Mucosa of stomach (tissue), 1 donor: Measurements from ENCODE around the gene APBB2.

Source experiments
- H3K27me3 ChIP-seq: one replicate; pipeline ENCODE4 v1.7.0; 2013; ENCODE audit warnings: mild to moderate bottlenecking, low read length; ENCODE audit not compliant: control insufficient read depth, insufficient read depth
- H3K36me3 ChIP-seq: one replicate; pipeline ENCODE4 v1.7.0; 2013; ENCODE audit warnings: low read length; ENCODE audit not compliant: control insufficient read depth, insufficient read depth
- H3K4me1 ChIP-seq: one replicate; pipeline ENCODE4 v1.7.0; 2013; ENCODE audit warnings: mild to moderate bottlenecking, low read length; ENCODE audit not compliant: control insufficient read depth, insufficient read depth
- H3K4me3 ChIP-seq: one replicate; pipeline ENCODE4 v1.7.0; 2013; ENCODE audit warnings: low read length
- H3K9ac ChIP-seq: one replicate; pipeline ENCODE4 v1.7.0; 2013; ENCODE audit warnings: mild to moderate bottlenecking, low read length, moderate library complexity
- H3K9me3 ChIP-seq: one replicate; pipeline ENCODE4 v1.7.0; 2013; ENCODE audit warnings: mild to moderate bottlenecking, low read length, moderate library complexity; ENCODE audit not compliant: control insufficient read depth
- donor health status: Pancreatic carcinoma.

APBB2 gene

DNA sequence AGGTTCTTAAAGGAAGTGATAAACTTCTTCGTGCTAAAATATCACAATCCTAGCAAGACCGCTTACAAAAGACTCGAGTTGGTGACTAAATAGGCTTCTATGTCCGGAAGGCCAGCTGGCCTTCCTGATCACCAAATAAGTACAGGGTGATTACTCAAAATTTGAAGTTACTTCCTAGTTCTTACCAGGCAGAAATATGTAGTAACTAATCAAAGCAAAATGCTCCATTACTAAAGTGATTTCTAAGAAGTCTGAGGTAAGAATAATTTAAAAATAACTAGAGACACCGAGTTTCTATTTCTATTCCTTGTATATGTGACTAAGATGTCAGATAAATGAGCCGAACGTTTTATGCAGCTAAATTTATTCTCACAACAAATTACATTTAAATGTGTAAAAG, 402.4 kb downstream of the APBB2 start:
- Histone ChIP-seq H3K36me3 (peaks cover 4% of the 10 kb centered on the region), H3K9ac (no peak overlapping the region), H3K27me3 (no peaks in the 10 kb centered on the region), H3K4me1 (no peaks in the 10 kb centered on the region), H3K4me3 (no peak overlapping the region), H3K9me3 (no peaks in the 10 kb centered on the region)

DNA sequence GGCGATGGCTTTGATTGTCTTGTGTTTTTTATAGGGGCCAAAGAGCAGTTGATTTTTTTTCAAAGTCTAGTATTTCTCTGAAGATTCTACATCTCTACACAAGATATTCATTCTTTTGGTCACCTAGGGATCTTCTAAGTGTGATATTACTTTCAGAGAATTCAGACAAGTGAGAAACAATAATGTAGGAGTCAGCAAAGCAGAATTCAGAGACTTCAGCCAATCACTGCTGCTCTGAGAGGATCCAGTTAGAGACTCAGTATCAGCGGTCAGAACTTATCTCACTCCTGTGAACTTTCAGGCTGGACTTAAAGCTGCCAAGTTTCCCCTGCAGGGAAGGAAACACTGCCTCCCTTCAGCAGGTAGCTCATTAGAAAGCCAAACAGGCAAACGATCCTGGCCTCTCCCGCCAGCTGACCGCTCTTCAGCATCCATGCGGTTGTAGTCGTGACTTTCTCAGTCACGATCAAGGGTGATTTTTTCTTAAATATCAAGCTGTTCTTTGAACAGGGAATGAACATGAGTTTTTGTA, 405.4 kb downstream of the APBB2 start:
- Histone ChIP-seq H3K36me3 (no peaks in the 10 kb centered on the region), H3K9ac (no peak overlapping the region), H3K27me3 (no peaks in the 10 kb centered on the region), H3K4me3 (no peak overlapping the region), H3K9me3 (no peaks in the 10 kb centered on the region), H3K4me1 (no peaks in the 10 kb centered on the region)

DNA sequence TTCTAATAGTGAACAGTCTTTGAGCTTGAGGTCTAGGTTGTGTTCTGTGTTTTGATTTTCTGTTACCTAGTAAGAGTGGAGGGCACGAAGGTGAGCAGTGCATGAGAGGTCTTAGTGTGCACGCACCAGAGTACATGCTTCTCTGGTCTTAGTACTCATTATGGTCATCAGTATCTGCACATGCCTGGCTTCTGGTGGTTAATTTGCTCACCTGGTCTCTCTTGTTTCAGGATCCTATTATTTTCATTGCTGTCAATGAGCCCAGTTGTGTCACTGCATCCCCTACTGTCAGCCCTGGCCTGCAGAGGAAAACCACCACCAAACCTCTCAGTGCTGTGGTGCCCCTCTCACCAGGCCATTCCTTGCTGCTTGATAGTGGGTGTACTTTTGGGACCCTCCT, 409.7 kb downstream of the APBB2 start:
- Histone ChIP-seq H3K9me3 (no peaks in the 10 kb centered on the region), H3K4me3 (no peak overlapping the region), H3K36me3 (no peaks in the 10 kb centered on the region), H3K9ac (no peak overlapping the region), H3K27me3 (no peaks in the 10 kb centered on the region), H3K4me1 (no peaks in the 10 kb centered on the region)

DNA sequence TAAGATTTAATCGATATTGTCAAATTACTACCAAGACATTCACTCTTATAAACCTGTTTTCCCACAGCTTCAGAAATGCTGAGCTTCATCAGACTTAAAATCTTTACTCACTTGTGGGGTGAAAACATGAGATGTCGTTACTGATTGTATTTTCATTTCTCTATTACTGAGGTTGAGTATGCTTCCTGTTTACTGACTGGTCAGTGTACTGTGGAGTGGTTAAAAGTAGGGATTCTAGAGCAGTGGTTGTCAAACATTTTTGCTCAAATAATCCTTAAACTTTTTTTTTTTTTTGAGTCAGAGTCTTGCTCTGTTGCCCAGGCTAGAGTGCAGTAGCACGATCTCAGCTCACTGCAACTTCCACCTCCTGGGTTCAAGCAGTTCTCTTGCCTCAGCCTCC, 414.3 kb downstream of the APBB2 start:
- no peaks in the 10 kb centered on the region for H3K9me3 ChIP-seq
- H3K27me3 ChIP-seq: no peaks in the 10 kb centered on the region
- H3K4me1 ChIP-seq: no peaks in the 10 kb centered on the region
- H3K36me3 ChIP-seq: no peaks in the 10 kb centered on the region
- H3K4me3 ChIP-seq: no peak overlapping the region
- H3K9ac ChIP-seq: no peak overlapping the region

DNA sequence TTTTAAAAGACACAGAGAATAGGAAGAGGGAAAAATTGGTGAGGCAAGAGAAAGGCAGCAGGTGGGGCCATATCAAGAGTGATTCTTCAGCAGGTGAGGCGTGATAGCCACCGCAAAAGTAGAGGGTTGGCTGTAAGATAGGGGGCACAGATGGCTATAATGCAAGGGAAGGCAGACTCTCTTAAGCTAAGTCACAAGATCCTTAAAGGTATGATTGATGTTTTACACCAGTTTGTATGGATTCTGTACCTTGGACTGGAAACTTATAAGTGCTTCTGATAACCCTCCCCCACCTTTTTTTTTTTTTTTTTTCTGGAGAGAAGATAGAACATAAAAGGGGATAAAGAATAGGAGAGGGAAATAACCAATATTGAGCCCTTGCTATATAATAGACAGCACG, 424.6 kb downstream of the APBB2 start:
- H3K36me3 ChIP-seq: no peaks in the 10 kb centered on the region
- H3K9ac ChIP-seq: no peak overlapping the region
- H3K9me3 ChIP-seq: no peaks in the 10 kb centered on the region
- H3K4me3 ChIP-seq: no peak overlapping the region
- no peaks in the 10 kb centered on the region for H3K27me3 ChIP-seq
- H3K4me1 ChIP-seq: no peaks in the 10 kb centered on the region

DNA sequence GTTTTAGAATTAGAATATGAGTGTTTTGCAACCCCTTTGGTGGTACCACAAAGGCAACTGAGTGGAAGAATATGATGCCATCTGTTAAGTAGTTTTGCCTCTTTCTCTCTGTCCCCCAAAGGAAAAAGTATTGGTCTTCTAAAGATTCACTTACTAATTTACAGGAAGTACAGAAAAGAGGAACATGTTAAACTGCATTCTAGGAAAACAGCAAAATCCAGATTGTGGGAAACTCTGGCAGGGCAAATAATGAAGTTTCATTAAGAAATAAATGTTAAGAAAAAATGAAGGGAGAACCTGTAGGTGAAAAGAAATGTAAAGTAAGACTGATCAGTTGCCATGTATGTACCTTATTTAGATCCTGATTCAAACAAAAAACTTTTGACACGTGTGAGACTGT, 425.3 kb downstream of the APBB2 start:
- H3K4me3 ChIP-seq: no peak overlapping the region
- H3K36me3 ChIP-seq: no peaks in the 10 kb centered on the region
- H3K9ac ChIP-seq: no peak overlapping the region
- no peaks in the 10 kb centered on the region for H3K27me3 ChIP-seq
- H3K4me1 ChIP-seq: no peaks in the 10 kb centered on the region
- H3K9me3 ChIP-seq: no peaks in the 10 kb centered on the region

DNA sequence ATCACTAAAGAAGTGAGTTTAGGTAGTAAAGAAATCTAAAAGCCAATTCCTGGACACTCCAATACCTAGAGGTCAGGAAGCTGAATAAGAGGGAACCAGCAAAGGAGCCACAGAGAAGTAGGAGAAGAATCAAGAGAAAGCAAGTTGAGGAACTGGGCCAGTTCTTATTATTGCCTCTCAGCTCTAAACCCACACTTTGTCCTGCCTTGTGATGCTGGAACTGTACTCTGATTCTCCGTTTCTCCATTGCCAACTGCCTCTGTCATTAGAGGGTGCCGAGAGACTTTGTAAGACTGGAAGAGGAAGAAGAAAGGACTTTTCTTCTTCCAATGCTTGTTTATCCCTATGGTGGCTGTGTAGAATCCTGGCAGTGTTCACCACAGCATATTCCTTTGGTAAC, 426.0 kb downstream of the APBB2 start:
- Histone ChIP-seq H3K9ac (no peak overlapping the region), H3K27me3 (no peaks in the 10 kb centered on the region)

DNA sequence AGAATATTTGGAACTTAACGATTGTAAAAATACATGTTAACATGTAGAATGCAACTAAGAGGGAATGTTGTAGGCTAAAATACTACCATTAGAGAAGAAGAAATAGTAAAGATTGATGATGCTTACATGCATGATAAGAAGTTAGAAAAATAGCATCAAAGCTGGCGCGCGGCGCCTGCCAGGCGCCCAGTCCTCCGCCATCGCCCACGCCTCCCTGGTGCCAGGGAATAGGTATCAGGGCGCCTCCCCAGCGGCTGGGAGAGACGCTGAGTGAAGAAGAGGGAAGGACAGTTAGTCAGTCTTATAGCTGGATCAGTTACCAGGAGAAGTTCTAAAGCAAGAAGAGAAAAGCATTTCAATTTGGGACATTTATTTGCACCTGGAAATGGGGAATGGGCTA, 428.6 kb downstream of the APBB2 start:
- Histone ChIP-seq H3K9ac (no peak overlapping the region), H3K36me3 (no peaks in the 10 kb centered on the region), H3K9me3 (no peaks in the 10 kb centered on the region), H3K4me3 (no peak overlapping the region), H3K27me3 (no peaks in the 10 kb centered on the region), H3K4me1 (no peaks in the 10 kb centered on the region)

More for the DNA sequence above, 426.0 kb downstream of the APBB2 start:
- no peaks in the 10 kb centered on the region for H3K9me3 ChIP-seq
- no peaks in the 10 kb centered on the region for H3K36me3 ChIP-seq
- no peaks in the 10 kb centered on the region for H3K4me1 ChIP-seq
- no peak overlapping the region for H3K4me3 ChIP-seq

DNA sequence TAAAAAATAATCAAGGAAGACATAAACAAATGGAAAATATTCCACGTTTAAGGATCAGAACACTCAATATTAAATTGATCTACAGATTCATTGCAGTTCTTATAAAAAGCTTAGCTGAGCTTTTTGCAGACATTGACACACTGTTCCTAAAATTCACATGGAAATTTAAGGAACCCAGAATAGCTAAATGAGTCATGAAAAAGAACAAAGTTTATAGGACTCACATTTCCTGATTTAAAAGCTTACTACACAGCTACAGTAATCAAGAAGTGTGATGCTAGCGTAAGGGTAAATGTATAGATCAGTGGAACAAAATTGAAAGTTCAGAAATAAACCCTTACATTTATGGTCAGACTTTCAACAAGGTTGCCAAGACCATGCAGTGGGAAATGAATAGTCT, 431.5 kb downstream of the APBB2 start:
- H3K27me3 ChIP-seq: no peaks in the 10 kb centered on the region
- no peaks in the 10 kb centered on the region for H3K9me3 ChIP-seq

DNA sequence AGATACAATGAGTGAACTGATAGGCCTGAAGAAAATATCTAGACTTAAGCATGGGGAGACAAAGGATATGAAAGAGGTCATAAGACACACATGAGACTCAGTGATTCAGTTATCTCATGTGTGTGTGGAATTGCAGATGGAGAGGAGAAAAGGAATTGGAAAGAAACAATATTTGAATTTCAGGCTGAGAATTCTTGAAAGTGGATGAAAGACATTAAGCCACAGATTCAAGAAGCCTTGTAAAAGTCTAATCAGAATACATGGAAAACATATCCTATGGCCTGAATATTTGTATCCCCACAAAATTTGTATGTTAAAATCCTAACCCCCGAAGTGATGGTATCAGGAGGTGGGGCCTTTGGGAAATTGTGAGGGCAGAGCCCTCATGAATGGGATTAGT, 436.3 kb downstream of the APBB2 start:
- no peaks in the 10 kb centered on the region for H3K9me3 ChIP-seq
- no peak overlapping the region for H3K9ac ChIP-seq
- H3K4me3 ChIP-seq: no peak overlapping the region
- no peaks in the 10 kb centered on the region for H3K36me3 ChIP-seq
- no peaks in the 10 kb centered on the region for H3K4me1 ChIP-seq
- H3K27me3 ChIP-seq: no peaks in the 10 kb centered on the region

More for the DNA sequence above, 431.5 kb downstream of the APBB2 start:
- H3K4me3 ChIP-seq: no peak overlapping the region
- no peaks in the 10 kb centered on the region for H3K4me1 ChIP-seq
- no peak overlapping the region for H3K9ac ChIP-seq
- no peaks in the 10 kb centered on the region for H3K36me3 ChIP-seq

DNA sequence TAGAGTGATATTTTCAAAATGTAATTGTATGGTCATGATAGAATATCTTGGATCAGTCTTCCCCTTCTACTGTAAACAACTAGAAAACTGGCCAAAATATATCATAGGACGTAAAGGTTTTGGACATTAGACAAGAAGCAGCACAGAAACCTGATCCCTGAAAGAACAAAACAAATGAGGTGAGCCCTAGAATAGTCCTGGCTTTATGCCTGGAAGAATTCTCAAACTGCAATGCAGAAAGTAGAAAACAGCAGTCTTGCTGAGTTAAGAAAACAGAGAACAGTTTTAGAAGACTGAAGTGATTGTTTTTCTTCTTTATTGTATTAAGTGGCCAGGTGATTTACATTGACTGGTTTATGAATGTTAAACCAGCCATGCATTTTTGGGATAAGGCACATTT, 445.1 kb downstream of the APBB2 start:
- Histone ChIP-seq H3K4me3 (no peak overlapping the region), H3K4me1 (no peaks in the 10 kb centered on the region), H3K27me3 (no peaks in the 10 kb centered on the region), H3K9ac (no peak overlapping the region), H3K36me3 (no peaks in the 10 kb centered on the region), H3K9me3 (no peaks in the 10 kb centered on the region)

DNA sequence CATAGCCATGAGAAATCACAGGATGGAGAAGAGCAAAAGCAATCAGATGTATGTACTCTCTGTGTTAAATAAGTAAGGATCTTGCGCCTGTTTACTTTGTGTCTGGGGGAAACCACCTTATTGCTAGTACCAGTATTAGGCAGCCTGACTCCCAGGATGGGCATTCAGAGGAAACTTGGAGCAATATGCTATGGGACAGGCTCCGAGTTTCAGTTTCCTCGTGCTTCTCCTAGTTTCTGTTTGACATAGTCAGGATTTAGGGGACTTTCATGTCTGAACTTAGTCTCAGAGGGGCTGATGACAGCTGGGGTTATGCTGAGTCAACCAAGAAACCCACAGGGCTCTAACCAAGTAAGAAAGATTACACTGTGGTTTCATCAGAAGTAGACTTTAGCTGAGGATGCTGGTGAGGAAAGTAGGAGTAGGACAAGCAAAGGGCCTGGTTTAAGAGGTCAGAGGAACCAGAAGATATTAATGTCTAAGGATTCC, 451.1 kb downstream of the APBB2 start:
- H3K4me3 ChIP-seq: no peak overlapping the region
- H3K9me3 ChIP-seq: no peaks in the 10 kb centered on the region
- H3K9ac ChIP-seq: no peak overlapping the region
- H3K27me3 ChIP-seq: no peaks in the 10 kb centered on the region
- no peaks in the 10 kb centered on the region for H3K36me3 ChIP-seq
- no peaks in the 10 kb centered on the region for H3K4me1 ChIP-seq
